HG03342 (cell line): ENCODE data around the gene DLD.
A peak's percentile ranks its signal among the peaks of the same experiment; 100 is the strongest.
"Not testable (repeated sequence)": the region's sequence is repeated elsewhere in the genome, so short reads cannot be mapped to it uniquely, and the experiment has no call there.

ENCODE experiments used
- ATAC-seq: cut with Tn5 transposase; IDR thresholded peaks from one replicate; pipeline ENCODE4 v1.9.1; 2021; ENCODE audit warnings: mild to moderate bottlenecking, moderate library complexity; ENCODE audit not compliant: unreplicated experiment

Gene DLD

DNA sequence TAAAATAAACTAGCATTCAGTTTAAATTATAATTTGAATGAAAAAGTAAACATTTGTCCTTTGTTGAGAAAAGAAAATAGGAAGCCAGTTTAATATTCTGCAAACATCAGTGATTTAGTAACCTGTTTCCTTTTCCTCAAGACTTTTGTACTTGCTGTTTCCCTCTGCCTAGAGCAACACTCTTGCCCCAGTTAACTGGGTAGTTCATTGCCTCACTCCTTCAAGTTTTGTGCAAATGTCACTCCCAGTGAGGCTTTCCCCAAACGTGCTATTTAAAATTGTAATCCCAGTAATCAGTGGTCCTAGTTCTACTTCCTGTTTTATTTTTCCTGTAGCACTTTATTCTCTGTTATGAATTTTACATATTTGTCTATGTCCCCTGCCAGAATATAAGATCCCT, 23.8 kb downstream of the DLD start:
- ATAC-seq: no peak

DNA sequence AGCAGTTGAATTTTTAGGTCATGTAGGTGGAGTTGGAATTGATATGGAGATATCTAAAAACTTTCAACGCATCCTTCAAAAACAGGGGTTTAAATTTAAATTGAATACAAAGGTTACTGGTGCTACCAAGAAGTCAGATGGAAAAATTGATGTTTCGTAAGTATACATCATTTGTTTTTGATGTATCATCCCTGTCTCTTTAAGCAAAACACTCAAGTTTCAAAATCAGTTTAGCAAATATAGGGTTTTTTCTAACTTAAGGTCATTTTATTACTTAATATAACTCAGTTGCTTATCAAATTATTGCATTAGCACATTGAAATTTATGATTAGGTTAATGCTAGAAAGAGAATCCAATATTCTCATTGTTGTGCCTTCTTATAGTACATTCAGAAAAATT, 24.6 kb downstream of the DLD start:
- no peak for ATAC-seq

DNA sequence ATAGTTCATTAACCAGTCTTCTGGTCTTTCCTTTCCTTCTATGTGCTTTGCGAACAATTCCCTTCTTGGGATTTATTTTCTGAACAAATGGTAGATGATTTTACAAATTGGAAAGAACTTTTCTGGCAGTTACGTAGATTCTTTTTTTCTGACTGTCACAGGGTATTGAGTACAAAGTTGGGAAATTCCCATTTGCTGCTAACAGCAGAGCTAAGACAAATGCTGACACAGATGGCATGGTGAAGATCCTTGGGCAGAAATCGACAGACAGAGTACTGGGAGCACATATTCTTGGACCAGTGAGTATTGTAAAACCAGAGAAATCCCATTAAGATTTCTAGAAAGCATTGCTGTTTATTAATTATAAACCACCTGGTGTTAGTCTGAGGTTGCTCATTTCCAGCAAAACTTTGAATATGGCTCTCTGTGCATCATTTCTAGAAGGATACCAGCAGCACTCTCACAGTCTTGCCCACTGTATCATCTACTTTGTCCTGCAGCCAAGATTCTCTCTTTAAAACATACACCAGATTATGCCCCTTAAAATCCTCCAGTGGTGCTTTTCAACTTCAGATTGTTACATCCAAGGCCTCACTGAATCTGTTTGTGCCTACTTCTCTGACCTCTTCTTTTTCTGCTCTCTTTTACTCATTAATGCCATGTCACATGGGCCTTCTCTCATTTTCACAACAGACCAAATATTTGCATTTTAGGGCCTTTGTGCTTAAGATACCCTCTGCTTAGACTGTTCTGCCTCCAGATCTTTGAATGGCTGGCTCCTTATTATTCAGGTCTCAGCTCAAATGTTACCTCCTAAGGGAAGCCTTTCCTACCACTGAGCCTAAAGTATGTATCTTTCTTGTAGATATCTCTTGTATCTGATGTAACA, 27.0 kb downstream of the DLD start:
- ATAC-seq: peak; percentile 81

DNA sequence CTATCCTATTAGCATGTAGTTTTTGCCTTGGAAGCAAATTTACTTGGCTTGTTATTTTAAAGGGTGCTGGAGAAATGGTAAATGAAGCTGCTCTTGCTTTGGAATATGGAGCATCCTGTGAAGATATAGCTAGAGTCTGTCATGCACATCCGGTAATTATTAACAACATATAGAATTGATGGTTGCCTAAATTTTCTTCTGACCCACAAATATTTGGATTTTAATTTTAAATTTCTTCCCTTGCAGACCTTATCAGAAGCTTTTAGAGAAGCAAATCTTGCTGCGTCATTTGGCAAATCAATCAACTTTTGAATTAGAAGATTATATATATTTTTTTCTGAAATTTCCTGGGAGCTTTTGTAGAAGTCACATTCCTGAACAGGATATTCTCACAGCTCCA, 28.0 kb downstream of the DLD start:
- ATAC-seq: no peak

DNA sequence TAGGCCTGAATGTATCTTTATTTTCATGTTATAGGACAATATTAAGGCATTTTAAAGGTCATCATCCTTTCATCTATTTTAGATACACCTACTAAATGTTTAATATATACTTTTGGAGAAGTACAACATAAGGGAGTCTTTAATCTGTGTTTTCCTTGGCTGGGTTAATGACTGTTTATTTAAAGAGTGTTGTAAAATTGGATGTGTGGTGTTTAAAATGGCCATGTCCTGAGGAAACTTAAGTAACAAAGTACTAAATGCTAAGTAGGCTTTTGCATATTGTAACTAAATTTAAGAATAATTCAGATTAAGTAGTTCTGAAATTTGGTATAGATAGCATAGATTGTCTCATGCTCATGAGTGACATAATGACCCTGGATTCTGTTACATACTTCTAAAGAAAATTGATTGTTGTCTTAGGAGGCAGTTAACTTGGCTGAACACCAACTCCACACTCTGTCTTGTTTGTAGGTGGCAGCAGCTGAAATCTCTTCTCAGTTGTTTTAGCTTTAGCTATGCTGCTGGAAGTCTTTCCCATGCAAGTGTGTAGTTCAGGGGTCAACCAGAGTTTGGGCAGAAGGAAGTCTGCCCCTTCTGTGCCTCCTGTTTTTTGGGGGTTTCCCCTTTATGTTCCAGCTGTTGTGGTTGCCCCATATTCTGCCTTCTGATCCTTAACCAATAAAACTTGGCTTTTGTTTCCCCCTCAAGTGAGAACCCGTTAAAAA, 29.2 kb downstream of the DLD start:
- ATAC-seq: no peak

- not testable (repeated sequence) for ATAC-seq
These were observed 30.8 kb downstream of the DLD start for GRCh38 chr7:107921826-107922225.

- no peak for ATAC-seq
These were observed 31.9 kb downstream of the DLD start for GRCh38 chr7:107922886-107923285.

DNA sequence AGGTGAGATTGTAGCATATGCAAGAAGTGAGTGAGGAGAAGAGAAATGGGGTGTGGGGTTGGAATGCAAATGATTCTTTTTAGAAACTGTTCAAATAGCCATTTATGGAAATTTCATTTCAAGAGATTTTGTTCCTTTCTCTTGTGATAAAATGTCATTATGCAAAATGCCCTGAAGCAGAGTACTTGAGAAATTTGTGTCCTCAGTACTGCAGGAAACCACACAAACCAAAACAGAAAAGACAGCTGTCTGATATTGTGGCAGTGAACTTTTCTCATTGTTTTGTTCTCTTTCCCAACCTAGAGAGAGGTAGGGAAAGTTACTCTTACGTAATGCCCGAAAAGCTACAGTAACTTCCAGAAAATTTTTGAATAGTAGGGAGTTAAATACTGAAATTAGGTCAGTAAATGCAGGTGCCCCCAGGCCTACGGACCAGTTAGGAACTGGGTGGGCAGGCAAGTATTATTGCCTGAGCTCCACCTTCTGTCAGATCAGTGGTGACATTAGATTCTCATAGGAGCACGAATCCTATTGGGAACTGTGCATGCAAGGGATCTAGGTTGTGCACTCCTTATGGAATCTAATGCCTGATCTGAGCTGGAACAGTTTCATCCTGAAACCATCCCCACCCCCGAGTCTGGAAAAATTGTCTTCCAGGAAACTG, 34.0 kb downstream of the DLD start:
- ATAC-seq: peak; percentile 90

DNA sequence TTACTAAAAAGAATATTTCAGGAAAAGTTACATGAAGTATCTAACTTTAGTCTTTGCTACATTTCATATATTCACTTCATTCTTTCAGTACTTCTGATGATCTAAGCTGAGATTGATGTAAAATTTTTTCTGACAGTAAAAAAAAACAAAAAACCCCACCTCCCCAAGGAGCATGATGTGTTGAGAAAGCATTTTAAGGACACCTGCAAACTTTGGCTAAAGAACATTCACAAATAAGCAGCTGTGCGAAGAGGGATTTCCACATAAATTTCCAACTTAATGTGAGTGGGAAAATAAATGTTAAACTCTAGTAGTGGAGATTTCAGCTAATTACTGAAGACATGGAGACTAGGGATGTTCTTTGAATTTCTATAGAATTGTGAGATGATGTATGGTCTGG, 35.5 kb downstream of the DLD start:
- no peak for ATAC-seq

DNA sequence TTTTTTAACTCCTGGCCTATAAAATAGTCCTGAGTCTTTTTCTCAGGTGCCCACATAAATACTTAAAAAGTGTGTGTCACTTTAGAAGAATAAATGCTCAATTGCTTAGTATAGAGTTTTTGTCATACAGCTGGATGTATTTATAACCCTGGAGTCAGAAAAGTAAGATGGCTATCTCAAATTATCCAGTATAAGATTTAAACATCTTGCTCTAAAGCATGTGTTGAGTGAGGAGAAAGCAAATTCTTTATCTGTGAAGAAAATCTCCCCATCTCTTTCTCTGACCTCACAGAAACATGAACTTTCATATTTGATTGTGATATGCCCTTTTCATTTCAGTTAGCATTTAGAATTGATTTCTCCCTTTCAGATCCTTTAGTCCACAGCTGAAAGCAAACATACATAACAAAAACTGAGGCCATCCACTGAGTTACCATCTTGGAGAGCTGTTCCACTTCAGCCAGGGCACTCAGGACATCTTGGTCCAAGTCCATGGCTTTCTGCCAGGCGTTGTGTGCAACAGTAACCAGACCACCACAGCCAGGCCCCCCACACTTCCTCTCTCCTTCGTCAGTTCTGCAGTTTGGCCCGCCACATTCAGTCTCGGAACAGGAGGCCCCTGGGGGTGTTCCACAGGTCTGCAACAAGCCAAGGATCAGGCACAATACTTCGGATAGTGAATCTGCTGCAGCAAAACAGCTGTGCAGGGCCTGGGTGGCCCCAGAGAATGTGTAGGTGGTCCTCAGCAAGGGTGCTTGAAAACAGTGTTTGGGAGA, 40.9 kb downstream of the DLD start:
- no peak for ATAC-seq

- no peak for ATAC-seq
These were observed 41.8 kb downstream of the DLD start for GRCh38 chr7:107932805-107933204.

DNA sequence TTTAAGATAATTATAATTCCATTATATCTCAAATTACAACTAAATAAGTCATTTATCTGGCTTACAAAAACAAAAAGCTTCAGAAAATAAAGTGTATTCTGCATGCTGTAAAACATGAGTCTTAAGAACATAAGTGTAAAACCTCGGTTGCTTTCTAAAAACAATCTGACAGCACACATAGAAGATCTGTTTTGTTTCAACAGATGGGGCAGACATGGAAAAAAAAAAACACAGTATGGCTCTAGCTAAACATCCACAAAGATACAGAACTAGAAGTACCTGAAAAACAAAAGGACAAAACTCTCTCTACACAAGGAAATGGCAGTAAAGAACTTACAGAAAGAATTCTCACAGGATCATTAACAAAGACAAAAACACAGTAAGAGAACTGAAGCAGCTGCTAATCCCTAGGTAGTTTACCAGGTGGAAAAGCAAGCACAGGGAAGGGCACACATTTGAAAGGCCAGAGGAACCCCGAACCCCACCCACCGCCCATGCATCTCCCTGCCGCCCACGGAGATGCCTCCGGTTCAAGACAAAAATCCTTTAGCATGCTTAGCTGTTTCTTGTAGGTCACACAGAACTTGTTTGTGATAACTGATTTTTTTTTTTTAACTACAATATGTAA, 42.5 kb downstream of the DLD start:
- no peak for ATAC-seq

DNA sequence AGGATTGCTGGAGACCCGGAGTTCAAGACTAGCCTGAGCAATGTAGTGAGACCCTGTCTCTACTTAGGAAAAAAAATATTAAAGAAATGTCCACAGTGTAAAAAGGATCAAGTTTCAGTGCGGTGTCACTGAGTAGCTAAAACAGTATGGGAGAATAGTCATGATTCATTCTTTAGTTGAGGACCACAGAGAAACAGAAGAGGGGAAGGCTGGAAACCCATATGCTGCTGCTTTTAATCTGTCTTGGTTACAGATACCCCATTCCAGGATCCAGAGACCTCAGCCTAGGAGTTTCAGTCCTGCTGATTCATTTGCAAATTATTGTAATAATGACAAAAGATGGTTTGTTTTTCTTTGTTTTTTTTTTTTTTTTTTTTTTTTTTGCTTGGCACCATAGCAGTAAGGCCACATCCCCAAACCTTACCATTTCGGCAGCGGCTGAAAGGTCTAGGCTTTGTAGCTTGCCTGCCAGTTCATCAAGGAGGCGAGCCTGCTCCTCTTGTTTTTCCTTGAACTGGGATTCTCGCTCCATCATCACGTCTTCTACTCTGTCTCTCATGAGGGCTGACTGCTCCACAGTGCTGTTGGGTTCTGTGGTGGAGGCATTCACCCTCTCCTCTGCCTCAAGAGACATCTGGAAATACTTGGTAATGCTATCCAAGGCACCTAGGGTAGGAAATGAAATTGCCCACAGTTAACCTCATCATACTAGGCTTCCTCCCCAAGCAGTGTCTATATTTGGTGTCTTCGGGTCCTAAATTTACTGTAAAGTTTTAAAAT, 44.2 kb downstream of the DLD start:
- no peak for ATAC-seq

- no peak for ATAC-seq
These were observed 45.3 kb downstream of the DLD start for GRCh38 chr7:107936312-107936711.

DNA sequence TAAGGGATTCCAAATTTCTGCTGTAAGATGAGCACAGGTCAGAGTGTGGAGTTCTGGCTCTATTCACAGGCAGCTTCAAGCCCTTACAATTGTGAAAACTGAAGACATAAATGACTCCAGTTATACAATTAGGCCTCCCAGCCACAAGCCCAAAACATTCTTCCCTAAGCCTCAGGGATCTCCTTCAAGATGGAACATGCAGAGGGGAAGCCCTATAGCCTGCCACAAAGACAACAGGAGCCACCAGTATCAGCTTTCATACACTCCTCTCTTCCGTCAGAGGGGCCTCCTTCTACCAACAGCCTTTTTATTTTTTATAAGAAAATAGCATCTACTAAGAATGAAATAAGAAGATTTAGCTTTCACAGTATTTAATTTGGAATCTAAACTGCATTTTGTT, 46.5 kb downstream of the DLD start:
- no peak for ATAC-seq

GRCh38 chr7:107938456-107939250, 47.7 kb downstream of the DLD start:
- no peak for ATAC-seq

DNA sequence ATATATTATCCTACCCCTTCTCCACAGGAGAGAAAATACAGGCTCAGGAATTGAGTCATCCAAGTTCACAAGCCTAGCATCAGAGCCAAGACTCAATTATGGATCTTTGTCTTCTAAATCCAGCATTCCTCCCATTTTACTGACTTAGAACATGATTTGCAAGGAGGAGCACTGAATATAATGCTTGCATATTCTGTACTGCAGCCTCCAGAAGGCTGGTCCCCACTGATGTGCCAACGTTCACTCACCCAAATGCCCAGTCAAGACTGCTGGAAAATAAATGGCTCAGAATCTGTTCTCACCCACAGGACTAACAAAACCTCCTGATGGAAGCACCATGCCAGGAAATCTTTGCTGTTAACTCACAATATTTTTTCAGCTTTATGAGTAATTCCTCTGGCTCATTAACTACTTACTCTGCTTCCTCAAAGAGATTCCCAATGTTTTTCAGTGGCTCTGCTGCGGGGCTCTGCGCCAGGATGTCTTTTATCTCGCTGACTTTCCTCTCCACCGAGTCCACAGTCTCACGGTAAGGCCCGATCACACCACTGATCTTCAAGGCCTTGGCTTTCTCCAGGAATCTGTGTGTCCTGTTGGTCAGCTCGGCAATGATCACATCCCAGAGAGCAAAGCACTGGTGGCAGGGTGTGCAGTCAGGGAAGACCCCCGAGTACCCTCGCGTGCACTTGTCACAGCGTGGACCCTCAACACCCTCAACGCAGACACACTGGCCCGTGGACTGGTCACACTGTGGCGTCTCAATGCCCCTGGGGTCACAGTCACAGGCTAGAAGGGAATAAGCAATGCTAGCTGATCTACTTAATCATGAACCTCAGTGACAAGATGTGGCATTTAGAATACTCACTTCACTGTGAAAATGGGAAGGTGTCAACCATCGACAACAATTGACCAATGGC, 48.8 kb downstream of the DLD start:
- ATAC-seq: no peak

DNA sequence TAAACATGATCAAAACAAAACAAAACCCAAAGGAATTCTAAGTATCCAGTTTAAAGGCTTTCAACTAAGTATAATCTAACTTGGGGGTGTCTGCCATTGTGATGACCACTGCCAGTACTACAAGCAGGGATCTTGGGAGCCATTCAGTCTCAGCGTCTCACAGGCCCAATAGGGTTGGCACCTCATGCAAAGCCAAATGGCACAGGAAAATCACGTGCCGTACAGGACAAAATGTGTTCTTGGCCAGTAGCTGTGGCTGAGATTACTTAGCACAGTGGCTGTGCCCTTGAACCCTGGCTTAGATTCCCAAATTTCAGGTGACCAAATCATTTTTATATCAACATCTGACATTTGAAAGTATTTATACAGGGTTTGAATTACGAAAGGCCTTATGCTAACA, 50.0 kb downstream of the DLD start:
- no peak for ATAC-seq
